Mesenchymal stem cell (in vitro differentiated cells and primary cell): Measurements from ENCODE around the gene WDR70.

ENCODE experiments used
- DNase-seq: peaks from one replicate; pipeline ENCODE4 v3.0.0-alpha.2; 2013
- H2AFZ ChIP-seq: one replicate; pipeline ENCODE4 v1.6.1; 2013; ENCODE audit warnings: low read depth, mild to moderate bottlenecking, control low read depth, inconsistent platforms, low read length, moderate library complexity
- H2AK5ac ChIP-seq: 2 replicates; pipeline ENCODE4 v1.6.1; 2013; ENCODE audit warnings: low read length, moderate library complexity, mild to moderate bottlenecking, inconsistent platforms; ENCODE audit not compliant: severe bottlenecking
- H2BK120ac ChIP-seq: one replicate; pipeline ENCODE4 v1.6.1; 2013; ENCODE audit warnings: low read depth, mild to moderate bottlenecking, inconsistent platforms, low read length, moderate library complexity
- H2BK12ac ChIP-seq, 2 experiments: one replicate each; pipeline ENCODE4 v1.6.1; 2013; ENCODE audit warnings: inconsistent platforms in 2 of 2, low read length in 2 of 2, mild to moderate bottlenecking in 2 of 2, moderate library complexity in 2 of 2, control low read depth in 1 of 2
- H2BK15ac ChIP-seq: one replicate; pipeline ENCODE4 v1.6.1; 2013; ENCODE audit warnings: mild to moderate bottlenecking, low read depth, inconsistent platforms; ENCODE audit not compliant: poor library complexity, severe bottlenecking
- H2BK5ac ChIP-seq: 2 replicates; pipeline ENCODE4 v1.6.1; 2013; ENCODE audit warnings: low read depth, mild to moderate bottlenecking, low read length, control low read depth, inconsistent platforms; ENCODE audit not compliant: poor library complexity, severe bottlenecking
- H3K14ac ChIP-seq, 2 experiments: one replicate each; pipeline ENCODE4 v1.6.1; 2013; ENCODE audit warnings: inconsistent platforms in 2 of 2, low read length in 2 of 2, control low read depth in 1 of 2, mild to moderate bottlenecking in 1 of 2, moderate library complexity in 1 of 2
- H3K18ac ChIP-seq, 2 experiments: one replicate each; pipeline ENCODE4 v1.6.1; 2013; ENCODE audit warnings: inconsistent platforms in 2 of 2, low read length in 2 of 2, control low read depth in 1 of 2, low read depth in 1 of 2, mild to moderate bottlenecking in 1 of 2
- H3K23ac ChIP-seq, 2 experiments: one replicate each; pipeline ENCODE4 v1.6.1; 2013; ENCODE audit warnings: inconsistent platforms in 2 of 2, low read length in 2 of 2, mild to moderate bottlenecking in 2 of 2, moderate library complexity in 2 of 2, control low read depth in 1 of 2
- H3K27ac ChIP-seq: 2 replicates; pipeline ENCODE4 v1.5.1; 2013; ENCODE audit warnings: mild to moderate bottlenecking, moderate library complexity, low read length, control low read depth, inconsistent platforms; ENCODE audit not compliant: poor library complexity, severe bottlenecking
- H3K27me3 ChIP-seq, 2 experiments: 2 replicates each; pipeline versions ENCODE4 v1.6.1 to v1.7.0; 2013; ENCODE audit warnings: low read length in 2 of 2, mild to moderate bottlenecking in 2 of 2, moderate library complexity in 2 of 2, control low read depth in 1 of 2, inconsistent platforms in 1 of 2; ENCODE audit not compliant: control insufficient read depth in 1 of 2, insufficient read depth in 1 of 2
- H3K36me3 ChIP-seq, 2 experiments: 2 replicates each; pipeline versions ENCODE4 v1.6.1 to v1.7.0; 2013; ENCODE audit warnings: low read length in 2 of 2, control low read depth in 1 of 2, inconsistent platforms in 1 of 2, low read depth in 1 of 2, mild to moderate bottlenecking in 1 of 2; ENCODE audit not compliant: insufficient read depth in 2 of 2, control insufficient read depth in 1 of 2
- H3K4ac ChIP-seq, 2 experiments: one replicate each; pipeline ENCODE4 v1.6.1; 2013; ENCODE audit warnings: inconsistent platforms in 2 of 2, low read length in 2 of 2, mild to moderate bottlenecking in 2 of 2, moderate library complexity in 2 of 2, control low read depth in 1 of 2, low read depth in 1 of 2
- H3K4me1 ChIP-seq: 2 replicates; pipeline ENCODE4 v1.6.1; 2013; ENCODE audit warnings: low read depth, low read length, control low read depth; ENCODE audit not compliant: control insufficient read depth, insufficient read depth
- H3K4me2 ChIP-seq: 2 replicates; pipeline ENCODE4 v1.6.1; 2013; ENCODE audit warnings: low read length, mild to moderate bottlenecking, inconsistent platforms; ENCODE audit not compliant: poor library complexity, severe bottlenecking
- H3K4me3 ChIP-seq, 2 experiments: 2 replicates each; pipeline versions ENCODE4 v1.5.1 to v1.7.0; 2013; ENCODE audit warnings: low read length in 2 of 2, mild to moderate bottlenecking in 2 of 2, control low read depth in 1 of 2, low read depth in 1 of 2; ENCODE audit not compliant: insufficient read depth in 1 of 2
- H3K79me1 ChIP-seq: replicated peaks from 2 replicates; pipeline ENCODE4 v1.6.1; 2013; ENCODE audit warnings: mild to moderate bottlenecking, control low read depth, low read length, inconsistent platforms; ENCODE audit not compliant: poor library complexity, severe bottlenecking
- H3K9ac ChIP-seq: 2 replicates; pipeline ENCODE4 v1.7.0; 2013; ENCODE audit warnings: mild to moderate bottlenecking, low read length, moderate library complexity
- H3K9me3 ChIP-seq: 2 replicates; pipeline ENCODE4 v1.7.0; 2013; ENCODE audit warnings: mild to moderate bottlenecking, low read length; ENCODE audit not compliant: control insufficient read depth
- H4K8ac ChIP-seq: one replicate; pipeline ENCODE4 v1.6.1; 2013; ENCODE audit warnings: inconsistent platforms, mild to moderate bottlenecking, low read length, moderate library complexity
- H4K91ac ChIP-seq: one replicate; pipeline ENCODE4 v1.6.1; 2013; ENCODE audit warnings: mild to moderate bottlenecking, low read length, inconsistent platforms
- WGBS: methylation state at CpG from one replicate; pipeline ENCODE4 v1.1.7; 2013; ENCODE audit warnings: mixed read lengths; 5-methylcytosine and 5-hydroxymethylcytosine counted together

The WDR70 gene

GRCh38 chr5:37773809-37774208, 394.7 kb downstream of the WDR70 start:
- Histone ChIP-seq H3K4me1 (peaks cover 14% of the 10 kb centered on the region), H2BK15ac (no peak overlapping the region), H2BK5ac (no peak overlapping the region), H4K91ac (no peak overlapping the region), H3K36me3 (no peaks in the 10 kb centered on the region), H3K4ac (no peak overlapping the region), H4K8ac (no peak overlapping the region), H3K4me3 (no peak overlapping the region), H3K27me3 (no peaks in the 10 kb centered on the region), H2AFZ (no peak overlapping the region), H3K23ac (no peak overlapping the region), H3K4me2 (no peak overlapping the region), H3K27ac (no peak overlapping the region), H3K14ac (no peak overlapping the region), H3K9ac (no peak overlapping the region), H3K79me1 (no peaks in the 10 kb centered on the region), H2BK12ac (no peak overlapping the region), H3K9me3 (peaks cover 7% of the 10 kb centered on the region), H2AK5ac (peak overlapping the region; percentile 49), H2BK120ac (no peak overlapping the region), H3K18ac (no peak overlapping the region)
- WGBS, result no CpG with 5 or more reads among the region's 1 CpG
- DNase-seq, result no peak

- no peak overlapping the region for H3K4me3 ChIP-seq
- H4K91ac ChIP-seq, result no peak overlapping the region
These were observed 395.9 kb downstream of the WDR70 start for GRCh38 chr5:37774912-37775483.

GRCh38 chr5:37776826-37777225, 397.7 kb downstream of the WDR70 start:
- peak; percentile 81 for DNase-seq
- no peak overlapping the region for H2BK5ac ChIP-seq
- H3K4me3 ChIP-seq, result no peak overlapping the region
- no peaks in the 10 kb centered on the region for H3K27me3 ChIP-seq
- no peak overlapping the region for H3K23ac ChIP-seq
- H3K79me1 ChIP-seq, result no peaks in the 10 kb centered on the region
- no peak overlapping the region for H2AFZ ChIP-seq
- no peak overlapping the region for H3K27ac ChIP-seq
- no peaks in the 10 kb centered on the region for H3K36me3 ChIP-seq
- peak overlapping the region; percentile 76 for H4K8ac ChIP-seq
- no peak overlapping the region for H3K4ac ChIP-seq
- H2BK120ac ChIP-seq, result no peak overlapping the region
- H3K9me3 ChIP-seq, result peaks cover 7% of the 10 kb centered on the region
- H3K9ac ChIP-seq, result no peak overlapping the region
- peak overlapping the region; percentile 34 for H4K91ac ChIP-seq
- no peak overlapping the region for H2BK15ac ChIP-seq
- H2AK5ac ChIP-seq, result no peak overlapping the region
- H3K14ac ChIP-seq, result no peak overlapping the region
- H3K4me1 ChIP-seq, result peaks cover 8% of the 10 kb centered on the region
- H2BK12ac ChIP-seq, result peak overlapping the region in 1 of 2 experiments; percentile 28
- WGBS, result 79% methylated on average over 7 of the region's 7 CpGs
- no peak overlapping the region for H3K4me2 ChIP-seq
- H3K18ac ChIP-seq, result no peak overlapping the region

More at GRCh38 chr5:37774912-37775483, 395.9 kb downstream of the WDR70 start:
- Histone ChIP-seq H3K18ac (no peak overlapping the region), H2AK5ac (no peak overlapping the region), H3K4ac (no peak overlapping the region), H2AFZ (no peak overlapping the region), H2BK5ac (no peak overlapping the region), H3K9me3 (peaks cover 7% of the 10 kb centered on the region), H2BK12ac (no peak overlapping the region), H3K4me1 (peaks cover 12% of the 10 kb centered on the region), H2BK120ac (no peak overlapping the region), H3K9ac (no peak overlapping the region), H3K27me3 (no peaks in the 10 kb centered on the region), H3K14ac (no peak overlapping the region), H3K23ac (no peak overlapping the region), H3K4me2 (no peak overlapping the region), H3K27ac (no peak overlapping the region), H4K8ac (no peak overlapping the region), H2BK15ac (no peak overlapping the region), H3K79me1 (no peaks in the 10 kb centered on the region), H3K36me3 (no peaks in the 10 kb centered on the region)
- peak; percentile 33 for DNase-seq
- WGBS, result 98% methylated on average over 9 of the region's 9 CpGs

- peak overlapping the region in 1 of 2 experiments; percentile 45 for H3K18ac ChIP-seq
- no peak overlapping the region for H3K9ac ChIP-seq
- no peak overlapping the region for H2BK15ac ChIP-seq
- peaks cover 5% of the 10 kb centered on the region for H3K4me1 ChIP-seq
- H2BK5ac ChIP-seq, result no peak overlapping the region
- H3K4ac ChIP-seq, result no peak overlapping the region
- H3K36me3 ChIP-seq, result no peaks in the 10 kb centered on the region
- no peak overlapping the region for H3K4me2 ChIP-seq
- H4K8ac ChIP-seq, result peak overlapping the region; percentile 76
- 65% methylated on average over 15 of the region's 15 CpGs for WGBS
- H3K27me3 ChIP-seq, result no peaks in the 10 kb centered on the region
- peak; percentile 86 for DNase-seq
- no peak overlapping the region for H2BK120ac ChIP-seq
- H3K4me3 ChIP-seq, result no peak overlapping the region
- no peak overlapping the region for H3K23ac ChIP-seq
- H3K79me1 ChIP-seq, result no peaks in the 10 kb centered on the region
- H3K9me3 ChIP-seq, result peaks cover 7% of the 10 kb centered on the region
- H2AFZ ChIP-seq, result no peak overlapping the region
- no peak overlapping the region for H3K14ac ChIP-seq
- H2BK12ac ChIP-seq, result peak overlapping the region in 1 of 2 experiments; percentile 28
- peak overlapping the region; percentile 14 for H4K91ac ChIP-seq
- no peak overlapping the region for H3K27ac ChIP-seq
- no peak overlapping the region for H2AK5ac ChIP-seq
These were observed 398.5 kb downstream of the WDR70 start for GRCh38 chr5:37777432-37778130.
